SK-N-SH (cell line): Measurements from ENCODE around the gene COQ8B. TPM values are rescaled to one million over a fixed set of nuclear protein-coding genes. Genes with fewer than 3 reads are reported as not detected.
A peak's percentile ranks its signal among the peaks of the same experiment; 100 is the strongest.

Source experiments
- CTCF ChIA-PET: fragments of 300-600, 350-600 bp; formaldehyde crosslinking; extraction: SDS; loops from one replicate; lab custom pipeline; 2021; lab: Yijun Ruan, JAX
- POLR2A ChIA-PET: fragments of 350-600 bp; sonication (Branson Sonifier 250); formaldehyde crosslinking; extraction: SDS; loops from one replicate; lab custom pipeline; 2020; ENCODE audit warnings: antibody characterized with exemption, inconsistent platforms; lab: Yijun Ruan, JAX
- DNase-seq: peaks from one replicate; pipeline ENCODE4 v3.0.0; 2012
- H2AFZ ChIP-seq: fragments of 200-600 bp; sonication (generic); 2 replicates; pipeline ENCODE4 v1.8.1; 2016; ENCODE audit warnings: antibody characterized with exemption, mild to moderate bottlenecking, low read depth
- H3F3A ChIP-seq: fragments of 200-600 bp; sonication (generic); replicated peaks from 2 replicates; pipeline ENCODE3; 2016; ENCODE audit warnings: antibody characterized with exemption, mild to moderate bottlenecking; ENCODE audit not compliant: insufficient read depth
- H3K27ac ChIP-seq, 2 experiments: fragments of 200-500 bp in 1 of 2; fragments of 200-600 bp in 1 of 2; sonication (Bioruptor generic) in 1 of 2; sonication (generic), shearing (Covaris generic) in 1 of 2; 2 replicates each; pipeline versions ENCODE4 v1.5.1 to v1.6.1; 2014 to 2016; ENCODE audit warnings: low read depth in 2 of 2, inconsistent platforms in 1 of 2, low read length in 1 of 2, mild to moderate bottlenecking in 1 of 2, mixed read lengths in 1 of 2
- H3K27me3 ChIP-seq: fragments of 200-600 bp; sonication (generic), shearing (Covaris generic); 2 replicates; pipeline ENCODE4 v1.6.1; 2016; ENCODE audit warnings: mixed run types; ENCODE audit not compliant: insufficient read depth
- H3K36me3 ChIP-seq, 2 experiments: fragments of 200-500 bp in 1 of 2; fragments of 200-600 bp in 1 of 2; sonication (Bioruptor generic) in 1 of 2; sonication (generic) in 1 of 2; replicated peaks in 1 of 2; 2 replicates each; pipeline versions ENCODE3 to v1.5.1; 2014 to 2016; ENCODE audit warnings: low read length in 1 of 2, mild to moderate bottlenecking in 1 of 2; ENCODE audit not compliant: insufficient read depth in 2 of 2, control insufficient read depth in 1 of 2
- H3K4me1 ChIP-seq, 2 experiments: fragments of 200-500 bp in 1 of 2; fragments of 200-600 bp in 1 of 2; sonication (Bioruptor generic) in 1 of 2; sonication (generic), shearing (Covaris generic) in 1 of 2; 2 replicates each; pipeline versions ENCODE4 v1.5.1 to v1.6.1; 2014 to 2016; ENCODE audit warnings: low read depth in 1 of 2, low read length in 1 of 2, mixed run types in 1 of 2; ENCODE audit not compliant: insufficient read depth in 2 of 2, control insufficient read depth in 1 of 2
- H3K4me2 ChIP-seq: fragments of 200-600 bp; sonication (generic), shearing (Covaris generic); 2 replicates; pipeline ENCODE4 v1.6.1; 2017; ENCODE audit warnings: mixed run types
- H3K4me3 ChIP-seq, 2 experiments: fragments of 200-500 bp in 1 of 2; fragments of 200-600 bp in 1 of 2; sonication (Bioruptor generic) in 1 of 2; sonication (generic), shearing (Covaris generic) in 1 of 2; 2 replicates each; pipeline versions ENCODE4 v1.5.1 to v1.8.1; 2014 to 2016; ENCODE audit warnings: low read depth in 2 of 2, inconsistent platforms in 1 of 2, low read length in 1 of 2, mild to moderate bottlenecking in 1 of 2, mixed read lengths in 1 of 2, moderate library complexity in 1 of 2
- H3K79me2 ChIP-seq: fragments of 200-600 bp; sonication (generic); 2 replicates; pipeline ENCODE4 v1.8.1; 2017; ENCODE audit warnings: mild to moderate bottlenecking; ENCODE audit not compliant: insufficient read depth
- H3K9ac ChIP-seq: fragments of 200-600 bp; sonication (generic); 2 replicates; pipeline ENCODE4 v1.6.1; 2017; ENCODE audit warnings: mixed run types
- H3K9me2 ChIP-seq: fragments of 200-600 bp; sonication (generic); 2 replicates; pipeline ENCODE4 v1.6.1; 2017; ENCODE audit warnings: mixed run types
- H3K9me3 ChIP-seq: fragments of 200-600 bp; sonication (generic); 2 replicates; pipeline ENCODE4 v1.6.1; 2017; ENCODE audit warnings: mixed run types, mild to moderate bottlenecking, moderate library complexity
- H4K20me1 ChIP-seq: fragments of 200-600 bp; sonication (generic); 2 replicates; pipeline ENCODE4 v1.6.1; 2017; ENCODE audit warnings: mild to moderate bottlenecking, mixed run types; ENCODE audit not compliant: insufficient read depth
- CHD2 ChIP-seq: fragments of 150-350 bp; IDR thresholded peaks from 2 replicates; pipeline ENCODE4 v1.6.1; 2018; ENCODE audit warnings: low read length; ENCODE audit not compliant: partially characterized antibody
- ELF1 ChIP-seq: IDR thresholded peaks from 2 replicates; pipeline ENCODE4 v1.4.0; 2012
- FOSL2 ChIP-seq: IDR thresholded peaks from 2 replicates; pipeline ENCODE4 v1.4.0; 2012; ENCODE audit warnings: low read depth, mild to moderate bottlenecking, moderate library complexity, borderline replicate concordance
- FOXM1 ChIP-seq: IDR thresholded peaks from 2 replicates; pipeline ENCODE4 v1.4.0; 2012; ENCODE audit warnings: low read depth, mild to moderate bottlenecking
- GABPA ChIP-seq: IDR thresholded peaks from 2 replicates; pipeline ENCODE4 v1.4.0; 2012; ENCODE audit warnings: low read depth, mild to moderate bottlenecking
- MAX ChIP-seq: IDR thresholded peaks from 2 replicates; pipeline ENCODE4 v1.4.0; 2012; ENCODE audit warnings: low read depth
- MEF2A ChIP-seq: IDR thresholded peaks from 2 replicates; pipeline ENCODE4 v1.4.0; 2012; ENCODE audit warnings: low read depth, borderline replicate concordance
- MXI1 ChIP-seq: IDR thresholded peaks from 2 replicates; pipeline ENCODE4 v1.6.1; 2012; ENCODE audit warnings: mild to moderate bottlenecking, low read depth, low read length, improper control_type of control experiment
- NRF1 ChIP-seq: IDR thresholded peaks from 2 replicates; pipeline ENCODE4 v1.6.1; 2012; ENCODE audit warnings: low read depth, mild to moderate bottlenecking, low read length
- POLR2AphosphoS5 ChIP-seq: IDR thresholded peaks from 2 replicates; pipeline ENCODE4 v1.6.1; 2012; ENCODE audit warnings: low read depth, low read length
- RAD21 ChIP-seq: IDR thresholded peaks from 2 replicates; pipeline ENCODE4 v1.6.1; 2012; ENCODE audit warnings: mild to moderate bottlenecking, low read length
- RCOR1 ChIP-seq: fragments of 150-350 bp; IDR thresholded peaks from 2 replicates; pipeline ENCODE4 v1.6.1; 2017; ENCODE audit warnings: antibody characterized with exemption, low read length
- RXRA ChIP-seq: IDR thresholded peaks from 2 replicates; pipeline ENCODE4 v1.4.0; 2012; ENCODE audit warnings: low read depth, mild to moderate bottlenecking, borderline replicate concordance
- SIN3A ChIP-seq: IDR thresholded peaks from 2 replicates; pipeline ENCODE4 v1.6.1; 2012; ENCODE audit warnings: low read depth, mild to moderate bottlenecking, low read length, moderate library complexity, borderline replicate concordance
- TAF1 ChIP-seq: IDR thresholded peaks from 2 replicates; pipeline ENCODE4 v1.6.1; 2012; ENCODE audit warnings: low read depth, mild to moderate bottlenecking, low read length, moderate library complexity, borderline replicate concordance
- TCF12 ChIP-seq: IDR thresholded peaks from 2 replicates; pipeline ENCODE4 v1.4.0; 2012
- TEAD4 ChIP-seq: IDR thresholded peaks from 2 replicates; pipeline ENCODE4 v1.4.0; 2012; ENCODE audit warnings: mild to moderate bottlenecking, borderline replicate concordance; ENCODE audit not compliant: insufficient read depth
- USF2 ChIP-seq: fragments of 150-350 bp; IDR thresholded peaks from 2 replicates; pipeline ENCODE4 v1.6.1; 2017; ENCODE audit warnings: antibody characterized with exemption, low read length, low read depth, borderline replicate concordance
- WGBS: methylation state at CpG from one replicate; pipeline ENCODE4 v1.1.6; 2017; ENCODE audit warnings: low lambda C conversion rate; 5-methylcytosine and 5-hydroxymethylcytosine counted together
- polyA plus RNA-seq, 3 experiments: library from polyadenylated mRNA; depleted of rRNA; stranded (reverse); fragments of >200 nt; gene quantifications; 2 replicates each; pipeline ENCODE4 v1.2.3, GENCODE V29; 2012

Gene COQ8B
- polyA plus RNA-seq, 1 of the 3 experiments (the other 2 are of a cell fraction) = 43.8 TPM

DNA sequence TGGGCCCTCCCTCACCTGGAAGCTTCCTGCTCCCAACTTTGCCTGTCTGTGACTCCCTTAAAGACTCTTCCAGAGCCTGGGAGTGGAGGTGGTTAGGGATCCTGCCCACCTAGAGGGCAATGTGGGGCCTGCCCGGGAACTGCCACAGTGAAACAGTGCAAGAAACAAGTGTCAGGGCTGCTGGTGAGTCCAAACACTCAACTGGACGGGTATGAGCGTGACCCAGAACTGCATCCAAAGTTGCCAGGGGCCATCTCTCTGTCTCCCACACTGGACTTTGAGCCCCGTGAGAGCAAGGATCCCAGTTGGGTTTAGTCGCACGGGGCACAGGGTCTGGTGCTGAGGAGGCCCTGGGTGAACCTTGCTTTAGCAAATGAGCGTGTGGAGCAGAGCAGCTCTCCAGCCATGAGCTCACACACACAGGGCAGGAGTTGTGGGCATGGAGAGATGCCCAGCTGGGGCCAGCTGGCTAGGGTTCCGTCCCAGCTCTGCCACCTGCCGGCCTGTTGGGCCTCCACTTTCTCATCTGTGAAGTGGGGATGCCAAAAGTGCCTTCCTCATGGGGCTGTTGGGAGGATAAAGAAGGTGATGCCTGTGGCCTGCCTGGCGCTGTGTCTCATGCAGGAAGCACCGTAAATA is 23.4 kb downstream of the COQ8B start (continued):
- no peak for TF ChIP-seq RXRA

GRCh38 chr19:40692212-40692551 is 24.5 kb downstream of the COQ8B start:
- Histone ChIP-seq H3K9ac (no peak overlapping the region), H4K20me1 (peaks cover 22% of the 10 kb centered on the region), H3K9me3 (no peaks in the 10 kb centered on the region), H3K79me2 (peaks cover 32% of the 10 kb centered on the region), H3K4me1 (peaks cover 9 to 28% of the 10 kb centered on the region in 2 experiments; a peak in 2 of 4 replicates), H3K36me3 (peaks cover 0 to 24% of the 10 kb centered on the region in 2 experiments), H3K27me3 (no peaks in the 10 kb centered on the region), H2AFZ (no peak overlapping the region), H3K27ac (peak overlapping the region in 1 of 2 experiments; percentile 88; a peak in 1 of 4 replicates), H3F3A (peaks cover 6% of the 10 kb centered on the region), H3K4me2 (no peak overlapping the region), H3K9me2 (no peaks in the 10 kb centered on the region), H3K4me3 (no peak overlapping the region)
- ChIA-PET CTCF (interaction anchor here (1.3 kb wide), 1 partner anchor 57 kb away, joined by 6 read pairs; no protein-coding TSS in a partner anchor), POLR2A (interaction anchor here (2.1 kb wide), 1 partner anchor 29 kb away, joined by 15 read pairs; no protein-coding TSS in a partner anchor)
- 95% methylated on average over 12 of the region's 14 CpGs for WGBS
- no peak for TF ChIP-seq MXI1
- DNase-seq = no peak

- Histone ChIP-seq H3K36me3 (peaks cover 0 to 23% of the 10 kb centered on the region in 2 experiments), H4K20me1 (peaks cover 26% of the 10 kb centered on the region), H3K4me1 (peaks cover 9 to 28% of the 10 kb centered on the region in 2 experiments; a peak in 2 of 4 replicates), H3K9me3 (no peaks in the 10 kb centered on the region), H3F3A (peaks cover 6% of the 10 kb centered on the region), H3K27ac (peak overlapping the region; percentile 88 to 90; a peak in 3 of 4 replicates), H3K9me2 (no peaks in the 10 kb centered on the region), H2AFZ (no peak overlapping the region; the same call in 1 of the 2 replicates), H3K9ac (peak overlapping the region; percentile 88), H3K79me2 (peaks cover 36% of the 10 kb centered on the region), H3K4me2 (peak overlapping the region; percentile 99), H3K27me3 (no peaks in the 10 kb centered on the region), H3K4me3 (no peak overlapping the region)
- TF ChIP-seq TEAD4 = no peak
- no peak for TF ChIP-seq ELF1
- no peak for TF ChIP-seq FOXM1
- no peak for TF ChIP-seq RCOR1
- TF ChIP-seq POLR2AphosphoS5 = no peak
- no peak for TF ChIP-seq MXI1
- TF ChIP-seq SIN3A = no peak
- TF ChIP-seq CHD2 = no peak
- no peak for TF ChIP-seq FOSL2
- no peak for TF ChIP-seq TAF1
- TF ChIP-seq MEF2A = no peak
- no peak for TF ChIP-seq RAD21
- no peak for TF ChIP-seq NRF1
- TF ChIP-seq TCF12 = no peak
- TF ChIP-seq USF2 = no peak
- no peak for TF ChIP-seq RXRA
- no peak for TF ChIP-seq MAX
- no peak for TF ChIP-seq GABPA
- peak; percentile 46 for DNase-seq
- 80% methylated on average over 19 of the region's 24 CpGs for WGBS
- POLR2A ChIA-PET = interaction anchor here (0.7 to 2.1 kb wide), 5 partner anchors 20 to 87 kb away, joined by 3 to 15 read pairs (median 3); no protein-coding TSS in a partner anchor
- CTCF ChIA-PET = interaction anchor here (0.8 to 1.3 kb wide), 4 partner anchors 28 to 57 kb away, joined by 3 to 6 read pairs (median 4); no protein-coding TSS in a partner anchor
Measured at GRCh38 chr19:40691421-40692211, 25.1 kb downstream of the COQ8B start.
